Endothelial cell (in vitro differentiated cells): ENCODE data around the gene RAC3. TPM values are rescaled to one million over a fixed set of nuclear protein-coding genes. Genes with fewer than 3 reads are reported as not detected.

Experiments
- DNase-seq: peaks from one replicate; pipeline ENCODE4 v3.0.0; 2021; ENCODE audit warnings: low spot score
- H3K27ac Mint-ChIP-seq: one replicate; pipeline ENCODE4 v1.8.0; 2021; ENCODE audit warnings: mixed read lengths, inconsistent platforms; ENCODE audit not compliant: unreplicated experiment
- H3K27me3 Mint-ChIP-seq: one replicate; pipeline ENCODE4 v1.8.0; 2021; ENCODE audit warnings: mild to moderate bottlenecking, moderate library complexity, mixed read lengths, inconsistent platforms; ENCODE audit not compliant: unreplicated experiment
- H3K36me3 Mint-ChIP-seq: one replicate; pipeline ENCODE4 v1.8.0; 2021; ENCODE audit warnings: mild to moderate bottlenecking, low read depth, mixed read lengths, inconsistent platforms; ENCODE audit not compliant: unreplicated experiment
- H3K4me1 Mint-ChIP-seq: one replicate; pipeline ENCODE4 v1.8.0; 2021; ENCODE audit warnings: mild to moderate bottlenecking, mixed read lengths, inconsistent platforms; ENCODE audit not compliant: unreplicated experiment
- H3K4me3 Mint-ChIP-seq: one replicate; pipeline ENCODE4 v1.8.0; 2021; ENCODE audit warnings: mild to moderate bottlenecking, mixed read lengths, inconsistent platforms; ENCODE audit not compliant: unreplicated experiment
- H3K9me3 Mint-ChIP-seq: one replicate; pipeline ENCODE4 v1.8.0; 2021; ENCODE audit warnings: mixed read lengths, inconsistent platforms; ENCODE audit not compliant: unreplicated experiment
- CTCF ChIP-seq: fragments of 200-600 bp; sonication (generic); IDR thresholded peaks from one replicate; pipeline ENCODE4 v1.5.0; 2021; ENCODE audit warnings: antibody characterized with exemption; ENCODE audit not compliant: unreplicated experiment
- total RNA-seq: library from RNA; stranded (reverse); fragmentation: NEBNext Ultra II Directional; extraction: Animal tissue kit (Norgen Biotek cat#: 25700); gene quantifications from one replicate; pipeline ENCODE4 v1.2.1, GENCODE V29; 2021; ENCODE audit not compliant: unreplicated experiment

Gene RAC3
- total RNA-seq, 1 donor from 2014 or later = 24.0 TPM

- Mint-ChIP-seq H3K9me3 (no peaks in the 10 kb centered on the region), H3K27ac (no peak overlapping the region), H3K36me3 (no peaks in the 10 kb centered on the region), H3K27me3 (peaks cover 13% of the 10 kb centered on the region), H3K4me3 (no peak overlapping the region), H3K4me1 (peaks cover 3% of the 10 kb centered on the region)
- no peak for TF ChIP-seq CTCF
- DNase-seq = no peak
These were observed 30.9 kb downstream of the RAC3 start for GRCh38 chr17:82062076-82062983.

- H3K9me3 Mint-ChIP-seq = no peaks in the 10 kb centered on the region
- peaks cover 12% of the 10 kb centered on the region for H3K27me3 Mint-ChIP-seq
- no peak for DNase-seq
- no peaks in the 10 kb centered on the region for H3K36me3 Mint-ChIP-seq
- no peak for TF ChIP-seq CTCF
- no peak overlapping the region for H3K4me3 Mint-ChIP-seq
- H3K4me1 Mint-ChIP-seq = peaks cover 3% of the 10 kb centered on the region
- no peak overlapping the region for H3K27ac Mint-ChIP-seq
These were observed 31.5 kb downstream of the RAC3 start for GRCh38 chr17:82062984-82063368.

GRCh38 chr17:82063424-82064415, 32.2 kb downstream of the RAC3 start:
- no peak for DNase-seq
- Mint-ChIP-seq H3K4me3 (peak overlapping the region; percentile 71), H3K36me3 (no peaks in the 10 kb centered on the region), H3K9me3 (no peaks in the 10 kb centered on the region), H3K4me1 (peaks cover 3% of the 10 kb centered on the region), H3K27me3 (peaks cover 11% of the 10 kb centered on the region), H3K27ac (no peak overlapping the region)
- no peak for TF ChIP-seq CTCF

- Mint-ChIP-seq H3K36me3 (no peaks in the 10 kb centered on the region), H3K4me3 (peak overlapping the region; percentile 74), H3K4me1 (peaks cover 3% of the 10 kb centered on the region), H3K27ac (no peak overlapping the region), H3K9me3 (no peaks in the 10 kb centered on the region), H3K27me3 (peaks cover 11% of the 10 kb centered on the region)
- no peak for TF ChIP-seq CTCF
- DNase-seq = no peak
These were observed 33.1 kb downstream of the RAC3 start for GRCh38 chr17:82064433-82065192.
